DMS79 treated with DMSO at 0.1 percent for 48 hours (cell line): Measurements from ENCODE around the gene KCNJ10.

Experiments
- DNase-seq: peaks from one replicate; lab custom pipeline; 2025; lab: John Stamatoyannopoulos, UW

The KCNJ10 gene

DNA sequence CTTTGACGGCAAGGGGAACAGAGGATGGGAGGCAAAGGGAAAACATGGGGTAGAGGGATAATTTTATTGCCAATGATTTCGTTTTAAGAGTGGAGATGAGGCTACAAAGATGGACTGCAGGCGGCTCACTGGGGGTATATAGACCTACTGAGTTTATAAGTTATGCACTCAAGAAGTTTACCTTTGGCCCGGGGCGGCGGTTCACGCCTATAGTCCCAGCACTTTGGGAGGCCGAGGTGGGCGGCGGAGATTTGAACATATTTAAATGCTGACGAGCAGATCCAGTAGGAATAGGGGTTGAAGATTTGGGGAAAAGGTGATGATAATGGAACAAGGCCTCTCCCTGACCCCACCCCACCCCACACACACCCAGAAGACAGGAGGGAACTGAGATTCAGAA, 107.8 kb downstream of the KCNJ10 start:
- DNase-seq = no peak

DNA sequence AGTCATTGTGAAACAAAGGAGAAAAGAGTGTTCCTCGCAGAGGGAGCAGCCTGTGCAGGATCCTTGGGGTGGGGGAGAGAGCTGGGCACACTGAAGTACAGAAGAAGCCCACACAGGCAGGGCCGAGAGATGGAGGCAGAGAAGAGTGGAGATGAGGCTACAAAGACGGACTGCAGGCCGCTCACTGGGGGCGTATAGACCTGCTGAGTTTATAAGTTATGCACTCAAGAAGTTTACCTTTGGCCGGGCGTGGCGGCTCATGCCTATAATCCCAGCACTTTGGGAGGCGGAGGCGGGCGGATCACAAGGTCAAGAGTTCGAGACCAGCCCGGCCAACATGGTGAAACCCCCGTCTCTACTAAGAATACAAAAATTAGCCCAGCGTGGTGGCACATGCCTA, 108.3 kb downstream of the KCNJ10 start:
- DNase-seq = no peak

DNA sequence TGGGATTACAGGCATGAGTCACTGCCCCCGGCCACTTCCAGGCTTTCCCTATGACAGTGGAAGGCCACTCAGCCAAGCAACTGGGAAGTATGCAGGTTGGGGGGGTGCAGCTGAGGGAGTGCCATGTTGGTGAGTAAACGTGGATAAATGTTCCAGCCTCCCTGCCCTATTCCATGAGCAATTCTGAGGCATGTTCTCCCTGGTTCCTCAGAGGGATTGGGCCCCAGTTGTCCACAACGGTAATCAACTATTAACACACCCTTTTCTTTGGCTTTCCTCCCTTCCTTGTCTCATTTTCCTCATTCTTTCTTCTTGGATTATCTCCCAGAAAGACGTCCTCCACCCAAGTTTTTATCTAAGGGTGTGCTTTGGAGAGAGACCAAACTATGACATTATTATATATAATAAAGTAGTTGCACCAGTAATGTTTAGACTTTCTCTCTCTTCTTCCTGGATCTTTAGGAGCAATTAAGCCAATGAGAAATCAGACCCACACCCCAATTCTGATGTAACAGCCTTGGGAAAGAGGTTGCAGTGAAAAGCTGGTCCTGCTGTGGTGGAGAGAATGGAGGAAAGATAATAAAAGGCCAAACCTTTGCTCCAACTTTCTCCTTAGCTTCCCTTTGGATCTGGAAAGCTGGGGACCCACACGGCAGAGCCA, 109.1 kb downstream of the KCNJ10 start:
- DNase-seq = no peak

DNA sequence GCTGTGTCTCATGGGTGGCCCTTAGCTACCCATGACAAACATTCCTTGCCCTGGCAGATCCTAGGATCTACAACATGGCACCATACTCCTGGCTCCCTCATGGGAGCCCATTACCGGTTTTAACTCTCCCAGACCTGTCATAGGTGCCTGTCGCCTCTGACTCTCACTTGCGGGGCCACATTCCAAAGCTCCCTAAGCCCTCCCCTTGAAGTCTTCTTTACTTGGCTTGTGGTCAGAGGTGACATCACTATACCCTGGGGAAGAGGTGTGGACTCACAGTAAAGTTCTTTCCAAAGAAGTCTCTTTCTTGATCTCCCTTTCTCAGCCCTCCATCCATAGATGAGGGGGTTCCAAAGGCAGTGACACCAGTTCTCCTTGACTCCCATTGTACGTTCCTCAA, 110.5 kb downstream of the KCNJ10 start:
- no peak for DNase-seq

DNA sequence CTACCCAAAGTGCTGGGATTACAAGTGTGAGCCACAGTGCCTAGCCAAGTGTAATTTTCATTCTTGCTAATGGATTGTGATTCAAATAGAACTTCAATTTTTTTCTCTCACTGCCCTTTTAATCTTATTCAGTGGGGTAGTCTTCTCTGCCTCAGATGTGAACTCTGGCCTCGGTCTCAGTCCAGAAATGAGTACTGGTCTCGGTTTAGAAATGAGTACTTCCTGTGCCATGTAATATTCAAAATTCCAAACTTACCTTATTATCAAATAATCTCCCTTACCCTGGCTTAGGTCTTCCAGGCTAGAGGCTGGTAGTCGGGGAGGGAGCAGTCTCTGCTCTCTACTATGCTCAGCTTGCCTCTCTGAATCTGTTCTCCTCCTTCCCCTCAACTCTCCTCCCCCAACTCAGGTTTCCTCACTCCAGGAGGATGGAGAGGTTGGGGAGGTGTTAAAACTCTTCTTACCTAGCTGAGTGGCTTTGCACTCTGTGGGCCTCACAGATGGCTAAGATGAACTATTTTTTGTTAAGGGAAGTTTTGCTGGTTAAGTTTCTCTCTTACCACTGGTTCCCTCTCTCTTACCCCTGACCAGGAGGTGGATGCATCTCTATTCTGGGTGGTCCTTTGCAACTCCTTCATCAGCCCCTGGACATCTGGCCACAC, 111.1 kb downstream of the KCNJ10 start:
- peak; percentile 21 for DNase-seq

DNA sequence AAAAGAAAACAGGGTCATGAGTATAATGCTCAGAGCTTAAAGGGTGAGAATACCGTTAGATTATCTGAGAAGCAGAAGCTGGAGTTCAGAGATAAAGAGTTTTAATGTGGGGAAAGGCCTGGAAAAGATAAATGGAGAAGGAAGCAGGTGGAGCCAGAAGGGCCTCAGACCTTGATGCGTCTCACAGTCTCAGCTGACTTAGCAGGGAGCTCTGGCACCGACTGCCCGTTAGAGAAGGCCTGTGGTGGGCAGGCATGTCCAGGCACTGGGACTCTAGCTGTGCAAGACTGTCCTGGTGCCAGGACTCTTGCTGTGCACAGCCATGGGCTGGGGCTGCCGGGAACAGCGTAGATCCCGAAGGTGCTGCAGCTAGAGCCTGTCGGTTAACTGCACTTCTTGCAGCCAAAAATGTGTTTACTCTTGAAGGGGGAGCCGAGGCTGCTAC, 112.1 kb downstream of the KCNJ10 start:
- DNase-seq = peak; percentile 92

DNA sequence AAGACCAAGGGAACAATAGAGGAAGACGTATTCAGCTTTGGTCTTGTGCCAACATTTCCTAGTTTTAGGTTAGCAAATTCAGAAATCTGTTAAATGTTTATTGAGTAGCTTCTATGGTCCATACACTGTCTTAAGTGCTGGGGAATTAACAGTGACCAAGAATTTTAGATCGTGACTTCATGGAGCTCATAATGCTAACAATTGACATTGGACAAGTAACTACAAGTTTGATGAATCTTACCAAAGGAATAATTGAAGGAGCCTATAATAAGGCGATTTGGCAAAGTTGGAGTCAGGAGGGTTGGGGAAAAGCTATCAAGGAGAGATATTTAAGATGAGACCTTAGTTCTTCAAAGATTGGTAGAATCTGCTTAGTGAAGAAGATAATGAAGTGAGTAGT, 114.5 kb downstream of the KCNJ10 start:
- DNase-seq = no peak

DNA sequence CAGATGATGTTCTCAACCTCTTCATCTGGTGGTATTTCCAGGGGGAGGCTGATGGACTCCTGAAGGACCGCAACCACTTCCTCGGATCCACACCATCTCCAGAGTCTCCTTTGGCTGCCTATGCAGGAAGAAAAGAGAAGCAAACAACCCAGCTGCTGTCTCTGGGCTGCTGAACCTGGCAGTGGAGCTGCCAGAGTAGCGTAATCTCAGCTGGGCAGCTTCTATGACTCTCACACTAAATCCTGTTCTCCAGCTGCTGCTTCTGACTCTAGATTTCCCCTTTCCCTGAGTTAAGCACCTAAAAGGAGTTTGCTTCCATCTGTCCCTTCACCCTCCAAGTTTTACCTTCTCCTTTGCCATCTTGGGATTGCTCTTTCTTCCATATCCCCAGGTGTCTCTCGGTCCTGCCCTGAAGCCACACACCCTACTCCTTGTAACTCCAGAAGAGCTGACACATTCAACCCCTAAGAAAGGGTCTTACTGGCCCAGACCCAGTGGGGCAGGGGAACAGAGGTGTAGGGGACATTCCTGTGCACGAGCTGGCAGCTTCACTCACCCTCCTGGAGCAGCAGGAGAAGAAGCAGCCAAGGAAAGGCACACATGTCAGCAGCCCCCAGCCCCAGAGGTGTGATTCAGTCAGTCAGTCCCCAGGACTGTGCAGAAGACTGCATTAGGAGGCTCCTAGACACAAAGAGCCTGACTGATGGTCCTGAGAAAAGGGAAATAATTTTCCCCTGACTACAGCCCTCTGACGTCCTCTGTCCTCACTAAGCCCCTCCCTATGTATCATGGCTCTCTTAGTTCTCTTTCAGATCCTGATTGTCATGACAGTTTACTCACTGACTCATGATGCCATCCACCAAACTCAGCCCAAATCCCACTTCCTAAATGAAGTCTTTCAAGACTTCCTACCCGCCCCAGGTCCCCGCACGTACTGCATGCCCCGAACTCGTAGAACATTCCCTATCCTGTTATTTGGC, 116.1 kb downstream of the KCNJ10 start, which contains the start of gene SLAMF9:
Gene SLAMF9, minus strand, starts transcription at position 702 of the 980 bp plus-strand sequence. Its CDS starts 100 bp downstream, at position 602.
- DNase-seq = no peak

DNA sequence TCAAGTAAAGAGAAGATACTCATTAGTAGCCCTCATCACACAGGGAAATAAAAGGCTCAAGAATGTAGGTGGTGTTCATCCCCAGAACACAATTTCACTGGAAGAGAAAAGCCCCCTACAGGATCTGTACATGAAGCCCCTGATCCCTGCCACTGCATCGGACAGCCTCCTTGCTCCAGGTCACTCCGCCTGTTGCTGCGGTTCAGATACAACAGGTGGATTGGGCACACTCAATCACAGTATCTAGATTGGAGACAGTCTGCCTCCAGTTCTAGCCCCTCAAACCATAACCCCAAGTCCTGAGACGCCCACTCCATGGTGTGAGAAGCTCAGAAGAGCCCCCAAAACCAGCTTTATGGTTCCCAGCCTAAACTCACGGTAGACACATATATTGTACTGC, 117.0 kb downstream of the KCNJ10 start:
- no peak for DNase-seq

DNA sequence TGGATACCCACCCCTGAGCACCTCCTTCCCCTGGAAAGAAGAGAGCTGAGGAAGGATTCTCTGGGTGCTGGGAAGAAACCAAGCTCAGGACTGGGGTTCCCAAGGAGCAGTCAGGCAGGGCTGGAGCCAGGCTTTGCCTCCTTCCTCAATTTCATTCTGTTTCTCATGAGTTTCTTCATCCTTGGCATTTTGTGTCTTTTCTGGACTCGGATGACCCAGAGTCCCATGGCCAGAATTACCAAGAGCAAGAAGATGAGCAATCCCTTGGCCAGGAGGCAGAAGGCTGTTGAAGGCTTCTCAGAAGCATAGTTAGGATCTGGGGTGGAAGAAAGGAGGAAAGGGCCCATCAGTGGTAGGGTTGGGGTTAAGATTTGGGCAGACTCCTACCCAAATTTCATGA, 118.4 kb downstream of the KCNJ10 start:
- no peak for DNase-seq

DNA sequence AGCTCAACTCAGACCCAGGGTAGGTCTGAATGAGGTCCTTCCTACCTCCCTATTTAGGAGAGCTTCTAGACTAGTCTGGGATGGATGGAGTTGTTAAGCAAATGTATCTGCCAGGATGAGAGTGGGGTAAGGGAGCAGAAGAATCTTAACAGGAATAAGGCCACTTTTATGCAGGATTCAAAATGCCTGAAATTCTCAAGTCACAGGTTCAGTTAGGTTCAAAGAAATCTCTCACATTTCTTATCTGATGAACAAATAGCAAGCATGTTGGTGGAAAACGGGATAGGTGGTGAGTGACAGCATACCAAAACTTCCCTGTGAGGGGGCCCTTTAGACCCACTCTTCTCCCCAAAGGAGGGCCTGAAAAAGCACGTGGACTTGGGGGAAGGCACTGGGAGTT, 118.9 kb downstream of the KCNJ10 start:
- no peak for DNase-seq

DNA sequence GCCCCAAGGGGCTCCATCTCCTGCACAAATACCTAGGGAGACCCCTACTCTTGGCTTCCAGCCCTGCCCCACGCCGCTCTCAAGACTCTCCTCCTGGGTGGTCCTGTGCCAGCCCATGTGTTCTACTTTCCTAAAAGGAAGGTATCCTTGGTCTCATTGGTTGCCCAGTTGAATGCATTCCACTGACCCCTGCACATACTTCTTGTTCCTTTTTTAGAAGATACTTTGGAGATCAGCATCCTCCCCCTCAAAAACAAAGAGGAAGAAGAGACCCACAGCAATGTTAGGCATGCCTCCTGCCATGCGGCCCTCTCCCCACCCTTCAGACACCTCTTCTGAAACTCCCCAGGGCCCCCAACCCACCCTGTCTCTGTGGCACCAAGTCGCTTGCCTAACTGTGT, 120.0 kb downstream of the KCNJ10 start:
- no peak for DNase-seq

DNA sequence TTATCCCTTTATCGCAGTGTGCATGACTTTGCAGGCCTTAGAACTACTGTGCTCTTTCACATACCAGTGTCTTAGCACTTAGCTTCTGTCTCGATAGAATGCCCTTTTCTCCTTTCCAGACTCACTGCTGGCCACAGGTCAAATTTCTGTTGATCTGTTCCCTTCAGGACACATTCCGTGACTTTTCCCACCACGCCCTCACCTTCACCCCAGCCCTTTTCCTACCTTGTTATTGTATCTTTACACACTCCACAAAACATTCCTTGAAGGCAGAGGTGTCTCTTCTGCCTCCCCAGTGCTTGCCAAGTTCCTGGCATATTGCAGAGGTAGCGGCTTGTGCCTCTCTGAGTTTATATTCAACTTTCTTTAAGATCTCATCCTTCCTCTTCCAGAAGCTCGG, 120.8 kb downstream of the KCNJ10 start:
- DNase-seq = no peak
